OCI-LY7 (cell line): Measurements from ENCODE around the gene PRKAG2. TPM values are rescaled to one million over a fixed set of nuclear protein-coding genes. Genes with fewer than 3 reads are reported as not detected.

ENCODE experiments used
- BruUV-seq: library from RNA; stranded (reverse); fragments of 400-500 nt; replicated peaks from 2 replicates; lab custom pipeline; 2021; lab: Mats Ljungman, UMichigan
- CTCF ChIA-PET: fragments of 300-600 bp; sonication (Branson Sonifier 250); formaldehyde crosslinking; loops from one replicate; lab custom pipeline; 2022; ENCODE audit warnings: antibody characterized with exemption; ENCODE audit not compliant: unreplicated experiment; lab: Charles Lee
- POLR2A ChIA-PET: fragments of 300-600 bp; sonication (Branson Sonifier 250); formaldehyde crosslinking; loops from one replicate; lab custom pipeline; 2022; ENCODE audit warnings: antibody characterized with exemption; lab: Charles Lee
- DNase-seq: peaks from one replicate; pipeline ENCODE4 v3.0.0-alpha.2; 2015; ENCODE audit warnings: low spot score
- H2AFZ ChIP-seq: fragments of 200-600 bp; sonication (generic), shearing (Covaris generic); 2 replicates; pipeline ENCODE4 v1.6.1; 2014; ENCODE audit warnings: mild to moderate bottlenecking, antibody characterized with exemption, low read length, moderate library complexity
- H3K27ac ChIP-seq: fragments of 200-600 bp; sonication (generic); 2 replicates; pipeline ENCODE4 v1.5.1; 2014; ENCODE audit warnings: mixed run types, low read depth, mild to moderate bottlenecking, moderate library complexity, low read length, inconsistent platforms; ENCODE audit not compliant: poor library complexity, severe bottlenecking
- H3K36me3 ChIP-seq: fragments of 200-600 bp; sonication (generic); 2 replicates; pipeline ENCODE4 v1.6.1; 2014; ENCODE audit warnings: mild to moderate bottlenecking, antibody characterized with exemption, low read length, moderate library complexity, mixed read lengths; ENCODE audit not compliant: insufficient read depth
- H3K4me1 ChIP-seq: fragments of 200-600 bp; sonication (generic); 2 replicates; pipeline ENCODE4 v1.5.1; 2014; ENCODE audit warnings: mild to moderate bottlenecking, low read length; ENCODE audit not compliant: insufficient read depth, poor library complexity, severe bottlenecking
- H3K4me2 ChIP-seq: fragments of 200-600 bp; sonication (generic); 2 replicates; pipeline ENCODE4 v1.6.1; 2014; ENCODE audit warnings: mild to moderate bottlenecking, low read length
- H3K4me3 ChIP-seq: fragments of 200-600 bp; sonication (generic); 2 replicates; pipeline ENCODE4 v1.5.1; 2014; ENCODE audit warnings: mild to moderate bottlenecking, low read depth, low read length; ENCODE audit not compliant: poor library complexity, severe bottlenecking
- H3K79me2 ChIP-seq: fragments of 200-600 bp; sonication (generic); 2 replicates; pipeline ENCODE4 v1.6.1; 2016; ENCODE audit warnings: low read depth, mild to moderate bottlenecking, low read length, moderate library complexity, mixed read lengths; ENCODE audit not compliant: insufficient read depth
- H3K9me2 ChIP-seq: fragments of 200-600 bp; sonication (generic); 2 replicates; pipeline ENCODE4 v1.6.1; 2016; ENCODE audit warnings: mild to moderate bottlenecking, low read length, mixed read lengths; ENCODE audit not compliant: insufficient read depth
- H3K9me3 ChIP-seq: fragments of 200-600 bp; sonication (generic); 2 replicates; pipeline ENCODE4 v1.6.1; 2014; ENCODE audit warnings: mild to moderate bottlenecking, mixed run types, low read length, mixed read lengths
- H4K20me1 ChIP-seq: fragments of 200-600 bp; sonication (generic); 2 replicates; pipeline ENCODE4 v1.6.1; 2014; ENCODE audit warnings: mild to moderate bottlenecking, antibody characterized with exemption, low read length, moderate library complexity, mixed read lengths; ENCODE audit not compliant: insufficient read depth
- EZH2phosphoT487 ChIP-seq: fragments of 200-600 bp; sonication (generic); IDR thresholded peaks from 2 replicates; pipeline ENCODE4 v1.6.1; 2018; ENCODE audit warnings: low read depth, borderline replicate concordance, mild to moderate bottlenecking, mixed run types, antibody characterized with exemption, low read length, moderate library complexity, mixed read lengths
- intact Hi-C: fragments of 100-400 bp; cut with micrococcal nuclease; formaldehyde crosslinking; loops from one replicate; pipeline ENCODE4 v1.10.0; 2022; ENCODE audit not compliant: unreplicated experiment
- total RNA-seq, 2 experiments: library from RNA; depleted of rRNA in 1 of 2; stranded (reverse); fragments of >200 nt in 1 of 2; shearing (Covaris generic) in 1 of 2; gene quantifications; 2 replicates each; pipeline ENCODE4 v1.2.3, GENCODE V29; 2014 to 2022
- TF ChIP-seq, protein P1 (sequence below): fragments of 200-600 bp; sonication (generic); conservative IDR thresholded peaks from 2 replicates; pipeline ENCODE4 v1.5.1; 2014; ENCODE audit warnings: mild to moderate bottlenecking, antibody characterized with exemption, low read length, moderate library complexity, mixed read lengths

PRKAG2 gene
- total RNA-seq, 2 experiments from 2014 or later, result 1.2 to 5.1 TPM

DNA sequence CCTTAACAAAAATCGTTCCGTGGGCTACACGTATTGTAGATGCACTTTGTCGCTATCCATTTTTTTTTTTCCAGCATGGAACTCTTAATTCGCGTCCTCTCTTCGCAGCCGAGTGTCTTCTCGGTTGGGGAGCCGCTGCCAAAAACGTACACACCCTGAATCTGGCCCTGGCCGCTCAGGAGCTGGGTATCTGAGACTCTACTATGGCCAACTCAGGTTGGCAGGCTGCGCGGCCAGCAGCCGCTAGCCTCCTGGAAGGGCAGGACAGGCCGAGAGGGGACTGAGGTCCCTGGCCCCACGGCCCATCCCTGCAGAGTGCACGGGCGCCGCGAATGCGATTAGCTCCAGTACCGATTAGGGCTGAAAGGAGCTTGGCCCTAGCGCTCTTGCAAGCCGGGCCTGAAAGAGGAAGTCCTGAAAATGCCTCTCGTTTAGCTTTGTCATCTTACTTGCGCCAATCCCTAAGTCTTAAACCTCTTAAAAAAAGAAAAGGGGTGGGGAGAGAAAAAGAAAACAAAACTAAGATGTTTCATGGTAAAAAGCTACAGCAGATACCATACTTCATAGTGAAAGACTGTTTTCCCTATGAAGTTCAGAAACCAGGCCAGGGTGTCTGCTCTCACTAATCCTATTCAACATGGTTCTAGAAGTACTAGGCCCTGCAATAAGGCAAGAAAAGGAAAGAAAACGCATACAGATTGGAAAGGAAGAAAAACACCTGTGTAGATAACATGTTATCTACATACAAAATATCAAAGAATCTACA lies 244.0 kb downstream of the PRKAG2 start:
- H3K79me2 ChIP-seq, result no peaks in the 10 kb centered on the region
- H3K27ac ChIP-seq, result no peak overlapping the region
- H3K9me2 ChIP-seq, result no peaks in the 10 kb centered on the region
- TF ChIP-seq EZH2phosphoT487, result no peak
- TF ChIP-seq, protein P1, sequence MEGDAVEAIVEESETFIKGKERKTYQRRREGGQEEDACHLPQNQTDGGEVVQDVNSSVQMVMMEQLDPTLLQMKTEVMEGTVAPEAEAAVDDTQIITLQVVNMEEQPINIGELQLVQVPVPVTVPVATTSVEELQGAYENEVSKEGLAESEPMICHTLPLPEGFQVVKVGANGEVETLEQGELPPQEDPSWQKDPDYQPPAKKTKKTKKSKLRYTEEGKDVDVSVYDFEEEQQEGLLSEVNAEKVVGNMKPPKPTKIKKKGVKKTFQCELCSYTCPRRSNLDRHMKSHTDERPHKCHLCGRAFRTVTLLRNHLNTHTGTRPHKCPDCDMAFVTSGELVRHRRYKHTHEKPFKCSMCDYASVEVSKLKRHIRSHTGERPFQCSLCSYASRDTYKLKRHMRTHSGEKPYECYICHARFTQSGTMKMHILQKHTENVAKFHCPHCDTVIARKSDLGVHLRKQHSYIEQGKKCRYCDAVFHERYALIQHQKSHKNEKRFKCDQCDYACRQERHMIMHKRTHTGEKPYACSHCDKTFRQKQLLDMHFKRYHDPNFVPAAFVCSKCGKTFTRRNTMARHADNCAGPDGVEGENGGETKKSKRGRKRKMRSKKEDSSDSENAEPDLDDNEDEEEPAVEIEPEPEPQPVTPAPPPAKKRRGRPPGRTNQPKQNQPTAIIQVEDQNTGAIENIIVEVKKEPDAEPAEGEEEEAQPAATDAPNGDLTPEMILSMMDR, result 0 out of 2 replicates have a peak, but pooled peaks have one; percentile 31
- BruUV-seq, result no TSS peak
- H3K9me3 ChIP-seq, result no peaks in the 10 kb centered on the region
- no peaks in the 10 kb centered on the region for H3K36me3 ChIP-seq
- H3K4me2 ChIP-seq, result peak overlapping the region; percentile 63
- H3K4me1 ChIP-seq, result peaks cover 16% of the 10 kb centered on the region
- H2AFZ ChIP-seq, result peak overlapping the region; percentile 86
- H3K4me3 ChIP-seq, result peak overlapping the region; percentile 62
- POLR2A ChIA-PET, result interaction anchor here (1.1 kb wide), 1 partner anchor 303 kb away, joined by 3 read pairs; no protein-coding TSS in a partner anchor
- CTCF ChIA-PET, result no interaction called here
- H4K20me1 ChIP-seq, result peaks cover 7% of the 10 kb centered on the region; the same call in 1 of the 2 replicates
- peak; percentile 52 for DNase-seq
- intact Hi-C loops, result loop anchor here (5.0 to 10.0 kb wide), 3 partner anchors 116 to 832 kb away; partner anchors contain the start of gene RHEB

DNA sequence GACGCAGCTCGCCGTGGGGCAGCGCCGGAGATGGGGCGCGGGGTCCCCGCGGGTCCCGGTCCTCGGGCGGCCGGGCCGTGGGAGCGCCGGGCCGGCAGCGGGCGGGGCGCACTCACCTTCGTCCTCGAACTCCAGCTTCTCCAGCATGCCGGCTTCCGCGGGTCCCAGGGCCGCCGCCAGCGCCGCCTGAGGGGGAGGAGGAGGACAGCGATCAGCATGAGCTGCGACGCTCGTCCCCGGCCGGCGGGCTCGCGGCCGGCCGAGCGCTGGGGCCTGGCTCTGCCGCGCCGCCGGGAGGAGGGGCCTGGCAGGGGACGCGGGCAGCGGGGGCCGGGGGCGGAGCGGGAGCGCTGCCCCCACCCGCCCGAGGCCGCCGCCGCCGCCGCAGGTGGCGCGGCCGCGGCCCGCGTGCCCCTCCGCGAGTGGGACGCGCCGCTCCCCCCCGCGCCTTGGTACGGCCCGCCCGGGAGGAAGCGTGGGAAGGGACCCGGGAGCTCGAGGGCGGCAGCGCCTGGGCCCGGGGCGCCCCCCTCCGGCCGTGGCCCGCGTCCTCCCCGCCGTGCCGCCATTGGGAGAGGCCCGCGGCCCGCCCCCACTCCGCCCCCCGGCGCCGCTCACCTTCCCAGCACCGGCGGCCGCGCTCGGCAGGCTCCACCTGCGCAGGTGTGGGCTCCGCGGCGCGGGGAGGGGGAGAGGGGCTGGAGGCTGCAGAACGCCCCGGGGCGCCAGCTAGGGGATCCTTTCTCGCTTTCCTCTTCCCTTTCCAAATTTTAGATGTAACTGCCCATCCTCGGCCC lies 244.8 kb downstream of the PRKAG2 start:
- H4K20me1 ChIP-seq, result peaks cover 7% of the 10 kb centered on the region; the same call in 1 of the 2 replicates
- intact Hi-C loops, result loop anchor here (5.0 to 10.0 kb wide), 3 partner anchors 115 to 833 kb away; partner anchors contain the start of gene RHEB
- no peak overlapping the region for H3K27ac ChIP-seq
- H3K36me3 ChIP-seq, result no peaks in the 10 kb centered on the region
- DNase-seq, result peak; percentile 86
- no peaks in the 10 kb centered on the region for H3K79me2 ChIP-seq
- no peaks in the 10 kb centered on the region for H3K9me2 ChIP-seq
- POLR2A ChIA-PET, result interaction anchor here (0.9 to 1.7 kb wide), 6 partner anchors 11 to 304 kb away, joined by 3 to 5 read pairs (median 3); no protein-coding TSS in a partner anchor
- H3K9me3 ChIP-seq, result no peaks in the 10 kb centered on the region
- no TSS peak for BruUV-seq
- peak overlapping the region; percentile 86 for H2AFZ ChIP-seq
- H3K4me2 ChIP-seq, result peak overlapping the region; percentile 66
- H3K4me3 ChIP-seq, result peak overlapping the region; percentile 68
- CTCF ChIA-PET, result interaction anchor here (0.6 to 1.0 kb wide), 2 partner anchors 11 to 279 kb away, joined by 3 to 4 read pairs; no protein-coding TSS in a partner anchor
- H3K4me1 ChIP-seq, result peaks cover 16% of the 10 kb centered on the region
- TF ChIP-seq, protein P1, result peak; percentile 52; the same call in 1 of the 2 replicates
- TF ChIP-seq EZH2phosphoT487, result no peak
